SK-N-MC (cell line): ENCODE measurements around the gene TKT.

Experiments
- DNase-seq: peaks from one replicate; pipeline ENCODE4 v3.0.0-alpha.2; 2011; ENCODE audit warnings: low read depth, low spot score
- H3K27ac ChIP-seq: fragments of 200-600 bp; sonication (generic); 2 replicates; pipeline ENCODE4 v1.5.1; 2016; ENCODE audit warnings: mixed run types
- H3K36me3 ChIP-seq: fragments of 200-600 bp; sonication (generic); 2 replicates; pipeline ENCODE4 v1.6.1; 2017; ENCODE audit warnings: antibody characterized with exemption, low read length, mixed read lengths; ENCODE audit not compliant: insufficient read depth
- H3K4me3 ChIP-seq: fragments of 200-600 bp; sonication (generic); 2 replicates; pipeline ENCODE4 v1.5.1; 2016
- H3K9ac ChIP-seq: fragments of 200-600 bp; sonication (generic); 2 replicates; pipeline ENCODE4 v1.8.0; 2017; ENCODE audit warnings: mixed run types, mixed read lengths; ENCODE audit not compliant: insufficient read length
- H3K9me3 ChIP-seq: fragments of 200-600 bp; sonication (generic); 2 replicates; pipeline ENCODE4 v1.6.1; 2017; ENCODE audit warnings: low read depth, mild to moderate bottlenecking, antibody characterized with exemption, low read length, moderate library complexity, mixed read lengths
- EZH2 ChIP-seq: fragments of 200-600 bp; sonication (generic); IDR thresholded peaks from one replicate; pipeline ENCODE4 v1.6.1; 2017; ENCODE audit warnings: antibody characterized with exemption
- FOXP2 ChIP-seq: optimal IDR thresholded peaks from 2 replicates; pipeline ENCODE3; 2011; ENCODE audit warnings: mild to moderate bottlenecking, moderate library complexity; ENCODE audit not compliant: insufficient read depth; ENCODE audit errors: extremely low read length, control extremely low read depth
- POLR2AphosphoS5 ChIP-seq: IDR thresholded peaks from 2 replicates; pipeline ENCODE4 v1.6.1; 2012; ENCODE audit warnings: mild to moderate bottlenecking, low read depth, low read length, borderline replicate concordance

Gene TKT

DNA sequence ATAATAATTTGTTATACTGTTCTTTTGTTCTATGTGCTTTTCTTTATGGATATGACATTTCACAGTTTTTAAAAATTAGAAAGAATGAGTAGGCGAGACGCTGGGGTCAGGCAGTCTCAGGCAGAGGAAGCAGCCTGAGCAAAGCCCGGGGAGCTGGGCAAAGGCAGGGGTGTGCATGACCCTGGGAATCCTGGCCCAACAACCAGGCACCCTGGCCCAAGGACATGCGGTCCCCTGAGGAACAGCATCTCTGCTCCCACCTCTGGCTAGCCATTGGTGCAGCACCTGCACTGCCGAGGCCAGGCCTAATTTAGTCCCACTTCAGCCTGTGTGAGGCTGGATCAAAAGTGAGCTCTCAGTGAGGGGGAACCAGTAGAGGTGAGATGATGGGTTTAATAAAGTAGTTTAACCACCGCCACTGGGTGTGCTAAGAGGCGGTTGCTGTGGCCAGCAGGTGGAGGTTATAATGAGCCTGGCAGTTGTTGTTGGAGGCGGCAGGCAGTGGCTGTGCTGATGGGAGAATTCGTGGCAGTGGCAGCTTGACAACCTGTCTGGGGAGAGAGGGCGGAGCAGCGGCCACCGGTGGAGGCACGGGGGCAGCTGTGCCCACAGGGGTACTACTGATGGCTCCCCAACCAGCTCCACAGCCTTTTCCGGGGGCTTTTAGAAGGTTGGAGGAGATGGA lies 53.3 kb downstream of the TKT start:
- Histone ChIP-seq H3K9me3 (no peaks in the 10 kb centered on the region), H3K9ac (no peak overlapping the region), H3K4me3 (no peak overlapping the region), H3K36me3 (no peaks in the 10 kb centered on the region), H3K27ac (no peak overlapping the region)
- TF ChIP-seq EZH2 = no peak
- no peak for TF ChIP-seq FOXP2
- no peak for TF ChIP-seq POLR2AphosphoS5
- no peak for DNase-seq

DNA sequence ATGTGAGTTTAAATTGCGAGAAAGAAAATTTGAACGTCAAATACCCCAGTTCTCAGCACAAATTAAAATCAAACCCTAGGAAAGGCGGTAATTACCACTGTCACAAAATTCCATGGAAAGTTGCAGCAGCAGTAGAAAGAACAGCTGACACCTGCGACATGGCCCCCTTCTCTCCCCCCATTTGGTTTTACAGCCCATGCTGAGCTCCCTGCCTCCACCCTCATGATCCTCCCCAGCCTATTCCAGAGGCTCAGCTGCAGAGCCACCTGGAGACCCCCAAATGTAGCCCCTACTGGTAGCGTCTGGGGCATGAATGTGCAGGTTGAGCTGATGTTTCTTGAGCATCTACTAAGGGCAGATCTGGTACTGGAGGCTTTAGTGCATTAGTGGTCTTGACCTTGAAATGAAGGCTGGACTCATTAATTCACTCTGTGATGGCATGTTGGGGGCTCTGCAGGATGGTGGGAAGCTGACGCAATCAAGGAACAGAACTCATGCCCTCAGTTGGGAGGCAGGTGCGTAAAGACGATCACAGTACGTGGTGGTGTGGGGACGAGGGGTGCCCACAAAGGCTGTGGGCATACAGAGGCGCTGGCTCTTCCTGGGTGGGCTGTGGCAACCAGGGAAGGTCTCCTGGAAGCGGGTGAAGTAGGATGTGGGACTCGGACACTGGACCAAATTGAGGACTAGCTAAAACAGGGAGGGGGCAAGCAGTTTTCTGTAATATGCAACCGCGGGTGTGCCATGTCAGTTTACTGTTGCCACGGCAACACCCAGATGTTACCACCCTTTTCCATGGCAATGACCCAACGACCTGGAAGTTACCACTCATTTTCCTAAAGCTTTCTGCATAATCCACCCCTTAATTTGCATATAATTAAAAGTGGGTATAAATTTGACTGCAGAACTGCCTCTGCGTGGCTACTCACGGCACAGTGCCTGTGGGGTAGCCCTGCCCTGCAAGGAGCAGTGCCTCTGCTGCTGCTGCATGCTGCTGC lies 55.0 kb downstream of the TKT start:
- Histone ChIP-seq H3K27ac (no peak overlapping the region), H3K9me3 (no peaks in the 10 kb centered on the region), H3K36me3 (no peaks in the 10 kb centered on the region), H3K4me3 (no peak overlapping the region), H3K9ac (no peak overlapping the region)
- no peak for TF ChIP-seq EZH2
- TF ChIP-seq FOXP2 = no peak
- no peak for DNase-seq

GRCh38 chr3:53199834-53200233 lies 56.0 kb downstream of the TKT start:
- DNase-seq = no peak
- Histone ChIP-seq H3K27ac (no peak overlapping the region), H3K9ac (no peak overlapping the region), H3K9me3 (no peaks in the 10 kb centered on the region), H3K36me3 (no peaks in the 10 kb centered on the region), H3K4me3 (no peak overlapping the region)
- TF ChIP-seq FOXP2 (no peak), POLR2AphosphoS5 (no peak), EZH2 (no peak)

DNA sequence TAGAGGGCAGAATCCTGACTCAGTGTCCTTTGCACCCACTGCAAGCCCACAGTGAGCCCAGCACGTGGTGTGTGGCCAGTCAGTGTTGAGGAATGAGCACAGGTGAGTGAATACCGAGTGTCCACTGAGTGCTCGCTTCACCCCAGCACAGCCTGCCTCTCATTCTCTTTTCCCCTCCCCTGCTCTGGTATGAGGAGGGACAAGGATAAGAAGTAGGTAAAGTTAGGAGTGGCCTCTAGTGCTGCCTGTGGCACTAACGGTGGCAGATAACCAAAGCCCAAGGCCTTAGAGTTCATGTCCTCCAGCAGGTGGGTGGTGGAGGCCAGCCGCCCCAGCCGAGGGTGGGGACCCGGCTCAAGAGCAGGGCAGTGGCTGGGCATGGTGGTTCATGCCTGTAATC lies 56.8 kb downstream of the TKT start:
- TF ChIP-seq FOXP2 = no peak
- no peak for DNase-seq
- Histone ChIP-seq H3K4me3 (no peak overlapping the region), H3K9ac (no peak overlapping the region), H3K9me3 (no peaks in the 10 kb centered on the region), H3K36me3 (no peaks in the 10 kb centered on the region), H3K27ac (no peak overlapping the region)

- no peak overlapping the region for H3K9ac ChIP-seq
- DNase-seq = no peak
- no peak overlapping the region for H3K27ac ChIP-seq
- no peaks in the 10 kb centered on the region for H3K36me3 ChIP-seq
- H3K4me3 ChIP-seq = no peak overlapping the region
- no peaks in the 10 kb centered on the region for H3K9me3 ChIP-seq
- TF ChIP-seq FOXP2 (no peak), EZH2 (no peak), POLR2AphosphoS5 (no peak)
These were observed 57.4 kb downstream of the TKT start for GRCh38 chr3:53198256-53198977.

DNA sequence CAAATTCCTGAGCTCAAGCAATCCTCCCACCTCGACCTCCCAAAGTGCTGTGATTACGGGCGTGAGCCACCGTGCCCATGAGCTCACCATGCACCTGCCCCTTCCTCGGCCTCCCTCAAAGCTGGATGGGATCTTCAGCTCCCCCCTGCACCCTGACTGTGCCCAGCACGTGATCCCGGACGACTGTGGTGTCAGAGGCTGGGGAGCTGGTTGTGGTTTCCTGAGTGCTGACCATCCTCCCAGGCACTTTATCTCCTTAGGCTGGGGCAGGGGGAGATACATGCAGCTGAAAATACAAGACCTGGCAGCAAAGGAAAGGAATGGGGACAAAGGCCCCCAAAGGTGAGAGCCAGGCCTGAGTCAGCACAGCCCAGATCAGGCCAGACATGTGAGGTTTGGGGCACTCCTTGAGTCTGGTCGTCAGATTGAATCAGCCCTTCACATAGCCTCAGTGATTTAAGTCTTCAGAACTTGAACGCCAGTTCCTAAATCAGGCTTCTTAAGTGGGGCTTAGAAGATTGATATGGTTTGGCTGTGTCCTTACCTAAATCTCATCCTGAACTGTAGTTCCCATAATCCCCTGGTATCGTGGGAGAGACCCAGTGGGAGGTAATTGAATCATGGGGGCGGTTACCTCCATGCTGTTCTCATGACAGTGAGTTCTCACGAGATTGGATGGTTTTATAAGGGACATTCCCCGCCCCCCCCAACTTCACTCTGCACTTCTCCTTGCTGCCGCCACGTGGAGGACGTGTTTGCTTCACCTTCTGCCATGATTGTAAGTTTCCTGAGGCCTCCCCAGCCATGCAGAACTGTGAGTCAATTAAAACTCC lies 59.0 kb downstream of the TKT start:
- H3K4me3 ChIP-seq = no peak overlapping the region
- H3K9me3 ChIP-seq = no peaks in the 10 kb centered on the region
- 0 out of 2 replicates have a peak overlapping the region, but pooled peaks have one; percentile 25 for H3K27ac ChIP-seq
- H3K36me3 ChIP-seq = no peaks in the 10 kb centered on the region
- TF ChIP-seq FOXP2 (no peak), POLR2AphosphoS5 (no peak), EZH2 (no peak)
- no peak overlapping the region for H3K9ac ChIP-seq
- no peak for DNase-seq

- H3K27ac ChIP-seq = no peak overlapping the region
- no peak for DNase-seq
- no peak overlapping the region for H3K9ac ChIP-seq
- H3K36me3 ChIP-seq = no peaks in the 10 kb centered on the region
- H3K9me3 ChIP-seq = no peaks in the 10 kb centered on the region
- TF ChIP-seq EZH2 (no peak), POLR2AphosphoS5 (no peak), FOXP2 (no peak)
- no peak overlapping the region for H3K4me3 ChIP-seq
These were observed 59.9 kb downstream of the TKT start for GRCh38 chr3:53195602-53196574.
